T-cell (primary cell): ENCODE results near the gene RAET1E. TPM values are rescaled to one million over a fixed set of nuclear protein-coding genes. Genes with fewer than 3 reads are reported as not detected.

Experiments
- ATAC-seq, 4 experiments: fragments of 200-7000 bp in 3 of 4; fragments of 150-1000 bp in 1 of 4; cut with Tn5 transposase; replicated peaks in 1 of 4; 1 replicate in 3 of 4; 2 replicates in 1 of 4; pipeline ENCODE4 v1.10.0; 2021; ENCODE audit warnings: moderate library complexity in 3 of 4, mild to moderate bottlenecking in 2 of 4, moderate number of reproducible peaks in 1 of 4
- CTCF ChIA-PET, 2 donors: fragments of 300-600 bp; sonication (Branson Sonifier 250); formaldehyde crosslinking; loops; one replicate each; lab custom pipeline; 2022; ENCODE audit warnings: antibody characterized with exemption in 2 of 2; lab: Charles Lee
- POLR2A ChIA-PET, 2 donors: fragments of 300-600 bp; sonication (Branson Sonifier 250); formaldehyde crosslinking; loops; one replicate each; lab custom pipeline; 2022; ENCODE audit warnings: antibody characterized with exemption in 2 of 2; lab: Charles Lee
- DNase-seq, 35 experiments: peaks; one replicate each; pipeline versions ENCODE4 v3.0.0 to v3.0.0-alpha.2; 2013 to 2023
- H3K27ac ChIP-seq: one replicate; pipeline ENCODE4 v1.5.1; 2013; ENCODE audit warnings: low read length
- H3K27me3 ChIP-seq, 2 experiments: replicated peaks in 1 of 2; 1 replicate in 1 of 2; 2 replicates in 1 of 2; pipeline versions ENCODE4 v1.6.1 to v1.7.0; 2013; ENCODE audit warnings: low read length in 1 of 2, mixed read lengths in 1 of 2; ENCODE audit not compliant: control insufficient read depth in 2 of 2, insufficient read depth in 2 of 2; ENCODE audit errors: extremely low read depth in 1 of 2
- H3K36me3 ChIP-seq, 2 donors: 1 replicate in 1 of 2; 2 replicates in 1 of 2; pipeline versions ENCODE4 v1.6.1 to v1.7.0; 2013; ENCODE audit warnings: low read length in 1 of 2; ENCODE audit not compliant: control insufficient read depth in 2 of 2, insufficient read depth in 1 of 2; ENCODE audit errors: extremely low read depth in 1 of 2
- H3K4me1 ChIP-seq, 2 experiments: 1 replicate in 1 of 2; 2 replicates in 1 of 2; pipeline versions ENCODE4 v1.6.1 to v1.7.0; 2013; ENCODE audit warnings: low read length in 2 of 2, mixed read lengths in 1 of 2; ENCODE audit not compliant: insufficient read depth in 2 of 2, control insufficient read depth in 1 of 2; ENCODE audit errors: extremely low read depth in 1 of 2
- H3K4me3 ChIP-seq, 2 donors: 1 replicate in 1 of 2; 2 replicates in 1 of 2; pipeline versions ENCODE4 v1.5.1 to v1.7.0; 2013; ENCODE audit warnings: mild to moderate bottlenecking in 2 of 2, low read length in 1 of 2, moderate library complexity in 1 of 2; ENCODE audit not compliant: control insufficient read depth in 1 of 2; ENCODE audit errors: extremely low read depth in 1 of 2
- H3K9me3 ChIP-seq: 2 replicates; pipeline ENCODE4 v1.7.0; 2013
- H3K27ac Mint-ChIP-seq, 2 donors: one replicate each; pipeline ENCODE4 v1.8.0; 2020 to 2021; ENCODE audit warnings: mild to moderate bottlenecking in 2 of 2, mixed read lengths in 2 of 2
- H3K27me3 Mint-ChIP-seq, 2 donors: one replicate each; pipeline ENCODE4 v1.8.0; 2021 to 2022; ENCODE audit warnings: mixed read lengths in 2 of 2
- H3K36me3 Mint-ChIP-seq: one replicate; pipeline ENCODE4 v1.8.0; 2021; ENCODE audit warnings: mixed read lengths
- H3K4me1 Mint-ChIP-seq, 3 donors: one replicate each; pipeline ENCODE4 v1.8.0; 2020 to 2022; ENCODE audit warnings: mixed read lengths in 3 of 3, mild to moderate bottlenecking in 1 of 3
- H3K4me3 Mint-ChIP-seq, 3 donors: one replicate each; pipeline ENCODE4 v1.8.0; 2020 to 2022; ENCODE audit warnings: mild to moderate bottlenecking in 3 of 3, mixed read lengths in 3 of 3, moderate library complexity in 3 of 3
- H3K9me3 Mint-ChIP-seq, 3 donors: one replicate each; pipeline ENCODE4 v1.8.0; 2020 to 2022; ENCODE audit warnings: mixed read lengths in 3 of 3
- WGBS: methylation state at CpG from one replicate; pipeline ENCODE4 v1.1.5; 2013; ENCODE audit warnings: missing lambda C conversion rate; ENCODE audit not compliant: insufficient coverage; 5-methylcytosine and 5-hydroxymethylcytosine counted together
- total RNA-seq, 35 experiments: library from RNA in 6 of 35; stranded (reverse) in 6 of 35; fragments of 120-200 nt in 1 of 35; gene quantifications; one replicate each; pipeline versions ENCODE4 v1.2.1 to v1.2.4 and lab custom pipeline; 2013 to 2026

The RAET1E gene
- total RNA-seq, 5 donors from 2014 or later (not counting 1 experiment from before 2014, with no cell fraction given): not detected

GRCh38 chr6:149903938-149904611, 6.2 kb upstream of the RAET1E start:
- no peak for ATAC-seq

DNA sequence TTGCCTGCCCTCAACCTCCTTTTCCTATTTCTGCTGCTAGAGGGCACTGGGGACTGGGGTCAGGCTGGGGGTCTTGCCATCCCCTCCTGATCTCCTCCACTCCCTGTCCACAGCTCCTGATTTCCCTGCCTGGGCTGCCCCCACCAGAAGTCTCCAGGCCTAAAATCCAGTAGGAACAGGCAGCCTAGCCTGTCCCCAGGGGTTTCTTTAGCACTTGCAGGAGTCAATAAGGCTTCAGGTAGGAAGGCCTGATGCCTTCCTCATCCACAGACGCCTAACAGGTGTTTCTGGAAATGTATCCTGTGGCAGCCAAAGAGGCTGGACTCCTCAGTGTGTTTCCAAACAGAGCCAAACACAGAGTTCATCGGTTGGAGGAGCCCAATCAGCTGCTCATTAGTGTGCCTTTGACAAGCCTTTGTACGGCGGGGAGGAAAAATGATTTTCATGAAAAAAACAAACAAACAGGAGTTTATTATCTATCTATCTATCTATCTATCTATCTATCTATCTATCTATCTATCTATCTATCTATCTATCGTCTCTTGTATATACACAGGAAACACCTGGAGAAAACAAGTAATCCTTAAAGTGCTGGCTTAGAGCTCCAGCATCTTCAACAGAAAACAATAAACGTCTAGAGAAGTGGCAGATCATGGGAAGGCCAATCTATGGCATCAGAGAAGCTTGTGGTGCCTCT, 3.7 kb upstream of the RAET1E start:
- no peaks in the 10 kb centered on the region for H3K36me3 ChIP-seq
- CTCF ChIA-PET: no interaction called here
- Mint-ChIP-seq H3K4me3 (no peak overlapping the region), H3K4me1 (peaks cover 0 to 8% (median 0%) of the 10 kb centered on the region in 3 donors), H3K9me3 (no peaks in the 10 kb centered on the region), H3K27me3 (peaks cover 7 to 14% of the 10 kb centered on the region in 2 donors), H3K36me3 (no peaks in the 10 kb centered on the region), H3K27ac (no peak overlapping the region)
- H3K4me1 ChIP-seq: peaks cover 0 to 4% of the 10 kb centered on the region in 2 experiments
- H3K27me3 ChIP-seq: peaks cover 0 to 44% of the 10 kb centered on the region in 2 experiments
- WGBS: 96% methylated on average over 4 of the region's 6 CpGs
- H3K4me3 ChIP-seq: no peak overlapping the region
- DNase-seq (no peak), ATAC-seq (no peak)
- H3K27ac ChIP-seq: no peak overlapping the region
- POLR2A ChIA-PET: interaction anchor here in 1 of 2 donors (0.6 kb wide), 1 partner anchor 579 kb away, joined by 6 read pairs; no protein-coding TSS in a partner anchor
- H3K9me3 ChIP-seq: no peaks in the 10 kb centered on the region

More at GRCh38 chr6:149903938-149904611, 6.2 kb upstream of the RAET1E start:
- DNase-seq: no peak
- no peak overlapping the region for H3K27ac Mint-ChIP-seq
- Histone ChIP-seq H3K36me3 (no peaks in the 10 kb centered on the region), H3K4me1 (no peaks in the 10 kb centered on the region), H3K4me3 (no peak overlapping the region), H3K27ac (no peak overlapping the region), H3K27me3 (peaks cover 0 to 39% of the 10 kb centered on the region in 2 experiments), H3K9me3 (no peaks in the 10 kb centered on the region)
- H3K36me3 Mint-ChIP-seq: peaks cover 4% of the 10 kb centered on the region
- H3K4me1 Mint-ChIP-seq: no peaks in the 10 kb centered on the region
- ChIA-PET POLR2A (no interaction called here), CTCF (interaction anchor here in 1 of 2 donors (0.7 kb wide), 1 partner anchor 903 kb away, joined by 3 read pairs; no protein-coding TSS in a partner anchor)
- no peak overlapping the region for H3K4me3 Mint-ChIP-seq
- 80% methylated on average over 5 of the region's 5 CpGs for WGBS
- peaks cover 4 to 9% (median 9%) of the 10 kb centered on the region in 3 donors for H3K9me3 Mint-ChIP-seq
- peaks cover 7 to 12% of the 10 kb centered on the region in 2 donors for H3K27me3 Mint-ChIP-seq

DNA sequence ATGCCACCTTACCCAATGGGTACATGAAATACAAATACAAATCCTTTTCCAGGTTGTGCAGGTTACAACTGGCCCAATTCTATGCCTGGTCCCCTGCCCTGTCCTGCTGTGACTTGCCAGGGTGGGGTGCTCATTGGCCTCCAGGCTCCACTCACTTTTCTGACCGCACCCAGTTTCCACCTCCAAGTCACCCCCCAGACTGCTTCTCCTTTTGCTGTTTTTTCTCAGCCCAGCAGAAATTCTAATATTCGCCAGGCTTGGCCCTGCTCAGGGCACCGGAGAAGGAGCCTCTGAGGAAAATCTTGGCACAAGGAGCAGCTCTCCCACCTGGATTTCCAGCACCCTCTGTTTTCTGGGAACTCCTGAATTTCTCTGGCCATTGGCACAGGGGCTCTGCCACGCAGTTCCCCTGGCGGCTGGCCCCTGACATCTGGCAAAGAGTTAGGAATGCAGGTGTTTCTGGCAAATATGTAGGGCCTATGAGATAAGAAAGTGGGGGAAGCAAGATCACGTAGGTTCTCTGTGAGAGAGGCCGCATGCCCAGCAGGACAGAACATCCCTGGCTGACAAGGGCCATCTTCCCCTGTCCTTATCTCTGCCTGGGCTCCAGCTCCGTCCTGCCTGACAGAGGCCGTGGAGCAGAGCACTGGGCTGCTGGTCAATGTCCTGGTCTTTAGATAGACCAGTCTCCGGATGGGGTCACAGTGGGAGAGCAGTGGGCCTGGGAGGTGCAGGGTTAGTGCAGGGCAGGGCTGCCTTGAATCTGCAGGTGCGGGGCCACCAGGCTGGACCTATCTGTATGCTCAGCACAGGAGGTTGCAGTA, 2.9 kb upstream of the RAET1E start:
- H3K4me1 Mint-ChIP-seq: peaks cover 3 to 15% (median 6%) of the 10 kb centered on the region in 3 donors
- H3K27me3 Mint-ChIP-seq: peaks cover 7 to 14% of the 10 kb centered on the region in 2 donors
- Histone ChIP-seq H3K36me3 (no peaks in the 10 kb centered on the region), H3K27me3 (peaks cover 0 to 39% of the 10 kb centered on the region in 2 experiments), H3K4me1 (peaks cover 0 to 9% of the 10 kb centered on the region in 2 experiments), H3K27ac (no peak overlapping the region), H3K4me3 (no peak overlapping the region), H3K9me3 (no peaks in the 10 kb centered on the region)
- 90% methylated on average over 10 of the region's 11 CpGs for WGBS
- no peak overlapping the region for H3K4me3 Mint-ChIP-seq
- ChIA-PET CTCF (no interaction called here), POLR2A (no interaction called here)
- no peak for ATAC-seq
- no peaks in the 10 kb centered on the region for H3K9me3 Mint-ChIP-seq
- no peaks in the 10 kb centered on the region for H3K36me3 Mint-ChIP-seq
- no peak for DNase-seq
- no peak overlapping the region for H3K27ac Mint-ChIP-seq

- POLR2A ChIA-PET: no interaction called here
- Histone ChIP-seq H3K27me3 (peaks cover 0 to 32% of the 10 kb centered on the region in 2 experiments), H3K9me3 (no peaks in the 10 kb centered on the region), H3K36me3 (no peaks in the 10 kb centered on the region), H3K4me1 (peaks cover 0 to 15% of the 10 kb centered on the region in 2 experiments), H3K27ac (no peak overlapping the region), H3K4me3 (no peak overlapping the region)
- ATAC-seq (no peak), DNase-seq (no peak)
- Mint-ChIP-seq H3K9me3 (no peaks in the 10 kb centered on the region), H3K36me3 (no peaks in the 10 kb centered on the region), H3K4me3 (no peak overlapping the region), H3K27me3 (peaks cover 7 to 12% of the 10 kb centered on the region in 2 donors), H3K4me1 (peaks cover 6 to 18% (median 11%) of the 10 kb centered on the region in 3 donors), H3K27ac (no peak overlapping the region)
- CTCF ChIA-PET: no interaction called here
- 72% methylated on average over 6 of the region's 7 CpGs for WGBS
These were observed 2.2 kb upstream of the RAET1E start for GRCh38 chr6:149899926-149900619.

- Histone ChIP-seq H3K4me1 (peaks cover 0 to 15% of the 10 kb centered on the region in 2 experiments), H3K9me3 (no peaks in the 10 kb centered on the region), H3K27ac (no peak overlapping the region), H3K36me3 (no peaks in the 10 kb centered on the region), H3K4me3 (no peak overlapping the region), H3K27me3 (peaks cover 0 to 27% of the 10 kb centered on the region in 2 experiments)
- Mint-ChIP-seq H3K4me1 (peaks cover 6 to 20% (median 11%) of the 10 kb centered on the region in 3 donors), H3K27ac (no peak overlapping the region), H3K9me3 (no peaks in the 10 kb centered on the region), H3K4me3 (no peak overlapping the region), H3K36me3 (no peaks in the 10 kb centered on the region), H3K27me3 (peaks cover 8 to 10% of the 10 kb centered on the region in 2 donors)
- ATAC-seq (no peak), DNase-seq (no peak)
- ChIA-PET CTCF (no interaction called here), POLR2A (no interaction called here)
- WGBS: 92% methylated on average over 2 of the region's 6 CpGs
These were observed 1.6 kb upstream of the RAET1E start for GRCh38 chr6:149899486-149899885.
